GM12864 (cell line): ENCODE measurements around the gene MRPL58.
A peak's percentile ranks its signal among the peaks of the same experiment; 100 is the strongest.
"Not testable (repeated sequence)": the region's sequence is repeated elsewhere in the genome, so short reads cannot be mapped to it uniquely, and the experiment has no call there.

Experiments used
- DNase-seq: peaks from one replicate; pipeline ENCODE4 v3.0.0-alpha.2; 2011; ENCODE audit warnings: low read depth
- H3K4me3 ChIP-seq: 2 replicates; pipeline ENCODE4 v1.5.1; 2011; ENCODE audit warnings: mild to moderate bottlenecking, low read depth, low read length, control low read depth
- TF ChIP-seq, protein P1 (sequence below): IDR thresholded peaks from 2 replicates; pipeline ENCODE4 v1.5.1; 2011; ENCODE audit warnings: low read depth, mild to moderate bottlenecking, moderate library complexity, low read length, control low read depth, inconsistent platforms; ENCODE audit errors: missing control alignments

Gene MRPL58

DNA sequence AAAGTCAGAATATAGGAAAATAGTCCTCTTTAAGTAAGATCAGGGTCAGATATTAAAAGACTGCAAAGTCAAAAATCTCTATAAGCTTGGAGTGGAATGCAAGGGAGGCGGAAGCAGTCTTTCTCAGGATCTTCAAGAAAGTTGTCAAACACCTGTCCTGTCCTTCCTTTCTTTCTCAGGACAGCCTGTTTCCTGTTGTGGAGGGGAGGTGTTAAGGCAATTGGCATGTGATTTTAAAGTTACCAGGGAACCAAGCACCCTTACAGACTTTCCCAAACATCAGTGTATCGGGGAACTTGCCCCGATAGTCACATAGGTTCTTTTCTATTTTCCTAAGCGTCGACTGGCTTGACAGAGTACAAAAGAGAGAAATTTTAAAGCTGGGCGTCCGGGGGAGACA, 32.2 kb downstream of the MRPL58 start:
- DNase-seq = no peak
- no peak overlapping the region for H3K4me3 ChIP-seq
- TF ChIP-seq, protein P1, sequence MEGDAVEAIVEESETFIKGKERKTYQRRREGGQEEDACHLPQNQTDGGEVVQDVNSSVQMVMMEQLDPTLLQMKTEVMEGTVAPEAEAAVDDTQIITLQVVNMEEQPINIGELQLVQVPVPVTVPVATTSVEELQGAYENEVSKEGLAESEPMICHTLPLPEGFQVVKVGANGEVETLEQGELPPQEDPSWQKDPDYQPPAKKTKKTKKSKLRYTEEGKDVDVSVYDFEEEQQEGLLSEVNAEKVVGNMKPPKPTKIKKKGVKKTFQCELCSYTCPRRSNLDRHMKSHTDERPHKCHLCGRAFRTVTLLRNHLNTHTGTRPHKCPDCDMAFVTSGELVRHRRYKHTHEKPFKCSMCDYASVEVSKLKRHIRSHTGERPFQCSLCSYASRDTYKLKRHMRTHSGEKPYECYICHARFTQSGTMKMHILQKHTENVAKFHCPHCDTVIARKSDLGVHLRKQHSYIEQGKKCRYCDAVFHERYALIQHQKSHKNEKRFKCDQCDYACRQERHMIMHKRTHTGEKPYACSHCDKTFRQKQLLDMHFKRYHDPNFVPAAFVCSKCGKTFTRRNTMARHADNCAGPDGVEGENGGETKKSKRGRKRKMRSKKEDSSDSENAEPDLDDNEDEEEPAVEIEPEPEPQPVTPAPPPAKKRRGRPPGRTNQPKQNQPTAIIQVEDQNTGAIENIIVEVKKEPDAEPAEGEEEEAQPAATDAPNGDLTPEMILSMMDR = no peak

- DNase-seq = not testable (repeated sequence)
- peak overlapping the region; percentile 100 for H3K4me3 ChIP-seq
These were observed 33.5 kb downstream of the MRPL58 start for GRCh38 chr17:75045946-75046406.

- peak within 1 kb of the TSS; percentile 100 for H3K4me3 ChIP-seq
- TF ChIP-seq, protein P1 = peak; percentile 5
- peak; percentile 91 for DNase-seq
These were observed 34.2 kb downstream of the MRPL58 start, which contains the start of the genes ATP5PD and KCTD2 for GRCh38 chr17:75046407-75047289. Gene ATP5PD, minus strand, starts transcription at chr17:75046969. Its CDS starts 4,319 bp downstream, at chr17:75042650. Gene KCTD2, plus strand, starts transcription at chr17:75047225. Its CDS starts 26 bp downstream, at chr17:75047251.

GRCh38 chr17:75047398-75048098, 35.1 kb downstream of the MRPL58 start:
- H3K4me3 ChIP-seq = peak overlapping the region; percentile 100
- no peak for DNase-seq
- TF ChIP-seq, protein P1 = no peak

- no peak for DNase-seq
- peak overlapping the region; percentile 100; the same call in 1 of the 2 replicates for H3K4me3 ChIP-seq
- TF ChIP-seq, protein P1 = no peak
These were observed 35.9 kb downstream of the MRPL58 start for GRCh38 chr17:75048249-75048878.

DNA sequence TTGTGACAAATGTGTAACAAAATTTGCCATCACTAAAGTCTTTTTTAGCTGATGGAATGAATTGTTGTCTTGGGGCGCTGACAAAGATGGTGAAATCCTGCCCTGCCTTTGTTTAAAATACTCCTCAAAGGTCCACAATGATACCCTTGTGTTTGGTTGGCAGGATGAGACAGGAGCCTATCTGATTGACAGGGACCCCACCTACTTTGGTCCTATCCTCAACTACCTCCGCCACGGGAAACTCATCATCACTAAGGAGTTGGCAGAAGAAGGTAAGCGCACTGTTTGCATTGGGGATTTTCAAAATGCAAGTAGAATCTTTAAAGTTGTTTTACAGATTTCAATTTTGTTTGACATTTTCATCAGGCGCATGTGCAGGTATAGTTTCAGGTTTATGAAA, 36.6 kb downstream of the MRPL58 start:
- no peak for DNase-seq
- H3K4me3 ChIP-seq = no peak overlapping the region
- TF ChIP-seq, protein P1 = no peak

DNA sequence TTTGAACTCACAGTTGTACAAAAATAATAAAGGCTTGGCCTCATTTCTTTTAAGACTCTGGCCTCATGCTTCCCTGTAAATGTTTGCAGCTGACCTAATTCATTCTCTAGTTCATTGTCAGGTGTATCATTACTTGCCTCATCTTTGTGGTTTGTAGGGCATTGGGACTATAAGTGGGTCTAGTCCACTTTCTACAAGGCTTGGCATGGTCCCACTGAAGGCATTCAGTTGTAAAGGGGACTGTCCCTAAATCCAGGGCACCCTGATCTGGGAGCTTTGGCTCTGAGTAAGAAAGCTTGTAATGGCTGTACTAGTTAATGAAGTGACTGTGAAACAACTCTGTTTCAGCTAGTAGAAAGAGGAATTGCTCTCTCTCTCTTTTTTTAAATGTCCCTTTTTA, 37.2 kb downstream of the MRPL58 start:
- DNase-seq = no peak
- TF ChIP-seq, protein P1 = no peak
- no peak overlapping the region for H3K4me3 ChIP-seq
